ENCODE results near the gene ZBTB6. TPM values are rescaled to one million over a fixed set of nuclear protein-coding genes. Genes with fewer than 3 reads are reported as not detected.

ZBTB6 gene
- total and polyA plus RNA-seq, 2 of the 13 experiments (the other 11 are each of a cell fraction or from before 2014, with no cell fraction given): 3.7 to 7.1 TPM

- 0 out of 2 replicates have a peak, but pooled peaks have one; percentile 52 for TF ChIP-seq TOE1 (CRISPR knock-in tag; IDR thresholded peaks at IDR 0.05)
- no peak for TF ChIP-seq ZNF691 (CRISPR knock-in tag; IDR thresholded peaks at IDR 0.05; ENCODE audit: borderline replicate concordance, low read depth)
- TF ChIP-seq ZNF766 (CRISPR knock-in tag; IDR thresholded peaks at IDR 0.05; ENCODE audit: borderline replicate concordance): no peak
- no peak for TF ChIP-seq HDAC6 (IDR thresholded peaks at IDR 0.05; ENCODE audit: low read depth, low read length)
- no peak for TF ChIP-seq ZNF292 (CRISPR knock-in tag; IDR thresholded peaks at IDR 0.05; ENCODE audit: borderline replicate concordance, low read depth)
- TF ChIP-seq GZF1 (CRISPR knock-in tag; IDR thresholded peaks at IDR 0.05): no peak
- no peak; the same call in 1 of the 2 replicates for TF ChIP-seq HNF4A (CRISPR knock-in tag; IDR thresholded peaks at IDR 0.05)
- TF ChIP-seq RBAK (CRISPR knock-in tag; IDR thresholded peaks at IDR 0.05): no peak
- peak; percentile 65; the same call in 1 of the 2 replicates for TF ChIP-seq ZSCAN30 (CRISPR knock-in tag; IDR thresholded peaks at IDR 0.05)
- peak; percentile 31; the same call in 1 of the 2 replicates for TF ChIP-seq KDM4B (CRISPR knock-in tag; IDR thresholded peaks at IDR 0.05)
- no peak for TF ChIP-seq ZNF20 (CRISPR knock-in tag; IDR thresholded peaks at IDR 0.05)
- peak; percentile 87; the same call in 1 of the 2 replicates for TF ChIP-seq PHF21A (CRISPR knock-in tag; IDR thresholded peaks at IDR 0.05)
- no peak for TF ChIP-seq BRCA1 (CRISPR knock-in tag; IDR thresholded peaks at IDR 0.05)
- TF ChIP-seq SKI (IDR thresholded peaks at IDR 0.05; ENCODE audit: partially characterized antibody): no peak
- TF ChIP-seq KLF6 (CRISPR knock-in tag; IDR thresholded peaks at IDR 0.05): peak; percentile 62
- TF ChIP-seq MTERF4 (CRISPR knock-in tag; IDR thresholded peaks at IDR 0.05): no peak
- TF ChIP-seq ZHX1 (CRISPR knock-in tag; IDR thresholded peaks at IDR 0.05; ENCODE audit: low read depth): no peak
- no peak for TF ChIP-seq NPAS2 (CRISPR knock-in tag; IDR thresholded peaks at IDR 0.05; ENCODE audit: borderline replicate concordance)
- peak; percentile 98 for TF ChIP-seq ZFY (CRISPR knock-in tag; IDR thresholded peaks at IDR 0.05)
- 0 out of 2 replicates have a peak, but pooled peaks have one; percentile 8 for TF ChIP-seq ZNF441 (CRISPR knock-in tag; IDR thresholded peaks at IDR 0.05; ENCODE audit: borderline replicate concordance)
- TF ChIP-seq ARID3A (IDR thresholded peaks at IDR 0.05; ENCODE audit: low read depth, low read length): no peak
- TF ChIP-seq MXD4 (CRISPR knock-in tag; IDR thresholded peaks at IDR 0.05): peak; percentile 62; the same call in 1 of the 2 replicates
Measured at GRCh38 chr9:122912964-122913673, at the start of gene ZBTB6 (continued).

Measured in HepG2 (cell line).